Measurements from ENCODE around the gene JDP2. TPM values are rescaled to one million over a fixed set of nuclear protein-coding genes. Genes with fewer than 3 reads are reported as not detected.

The JDP2 gene
- total RNA-seq, 1 experiment from 2014 or later: 23.3 TPM

GRCh38 chr14:75496755-75497154 is 68.9 kb downstream of the JDP2 start (continued):
- TF ChIP-seq ARID4B (CRISPR knock-in tag; IDR thresholded peaks at IDR 0.05; ENCODE audit: borderline replicate concordance): no peak
- TF ChIP-seq E2F5 (CRISPR knock-in tag; IDR thresholded peaks at IDR 0.05): no peak
- TF ChIP-seq NR1H2 (CRISPR knock-in tag; IDR thresholded peaks at IDR 0.05): no peak
- TF ChIP-seq NFE2L1 (CRISPR knock-in tag; IDR thresholded peaks at IDR 0.05): no peak
- no peak for TF ChIP-seq ZNF671 (CRISPR knock-in tag; IDR thresholded peaks at IDR 0.05)

GRCh38 chr14:75497191-75497590 is 69.4 kb downstream of the JDP2 start:
- ATAC-seq (no peak), DNase-seq (ENCODE audit: low spot score) (no peak)
- TF ChIP-seq ATF6 (CRISPR knock-in tag; IDR thresholded peaks at IDR 0.05): no peak
- Mint-ChIP-seq H3K9me3 (0 out of 2 replicates have a peak, but pooled peaks cover 4% of the 10 kb centered on the region), H3K36me3 (no peaks in the 10 kb centered on the region), H3K4me3 (no peak overlapping the region), H3K27ac (no peak overlapping the region), H3K27me3 (ENCODE audit: low read depth) (no peaks in the 10 kb centered on the region), H3K4me1 (no peaks in the 10 kb centered on the region)
- ChIA-PET CTCF (interaction anchor here (1.2 to 1.3 kb wide), 2 partner anchors 18 to 64 kb away, joined by 4 read pairs; no protein-coding TSS in a partner anchor), POLR2A (no interaction called here)

GRCh38 chr14:75497701-75498100 is 69.9 kb downstream of the JDP2 start:
- H3K4me1 Mint-ChIP-seq: no peaks in the 10 kb centered on the region
- CTCF ChIA-PET: interaction anchor here (1.2 to 1.3 kb wide), 2 partner anchors 18 to 63 kb away, joined by 4 read pairs; no protein-coding TSS in a partner anchor
- 0 out of 2 replicates have a peak, but pooled peaks cover 4% of the 10 kb centered on the region for H3K9me3 Mint-ChIP-seq
- ATAC-seq: no peak
- POLR2A ChIA-PET: no interaction called here
- DNase-seq (ENCODE audit: low spot score): no peak
- H3K4me3 Mint-ChIP-seq: no peak overlapping the region
- H3K36me3 Mint-ChIP-seq: no peaks in the 10 kb centered on the region
- no peaks in the 10 kb centered on the region for H3K27me3 Mint-ChIP-seq (ENCODE audit: low read depth)
- no peak overlapping the region for H3K27ac Mint-ChIP-seq
- TF ChIP-seq GTF2I (CRISPR knock-in tag; conservative IDR thresholded peaks at IDR 0.05) (no peak), MLX (CRISPR knock-in tag; IDR thresholded peaks at IDR 0.05) (no peak), FOXP4 (CRISPR knock-in tag; IDR thresholded peaks at IDR 0.05) (no peak), E2F1 (CRISPR knock-in tag; IDR thresholded peaks at IDR 0.05) (no peak), CTCF (IDR thresholded peaks at IDR 0.05) (no peak), CREB1 (CRISPR knock-in tag; IDR thresholded peaks at IDR 0.05) (no peak), NR2C2 (CRISPR knock-in tag; IDR thresholded peaks at IDR 0.05) (no peak), ZNF512 (CRISPR knock-in tag; IDR thresholded peaks at IDR 0.05; ENCODE audit: borderline replicate concordance) (no peak), USF1 (CRISPR knock-in tag; IDR thresholded peaks at IDR 0.05) (no peak), ERG (CRISPR knock-in tag; IDR thresholded peaks at IDR 0.05) (no peak)
